ENCODE results near the gene C10orf62. TPM values are rescaled to one million over a fixed set of nuclear protein-coding genes. Genes with fewer than 3 reads are reported as not detected.
"Not testable (repeated sequence)": the region's sequence is repeated elsewhere in the genome, so short reads cannot be mapped to it uniquely, and the experiment has no call there.

C10orf62 gene
- total RNA-seq, 1 donor, result not detected

DNA sequence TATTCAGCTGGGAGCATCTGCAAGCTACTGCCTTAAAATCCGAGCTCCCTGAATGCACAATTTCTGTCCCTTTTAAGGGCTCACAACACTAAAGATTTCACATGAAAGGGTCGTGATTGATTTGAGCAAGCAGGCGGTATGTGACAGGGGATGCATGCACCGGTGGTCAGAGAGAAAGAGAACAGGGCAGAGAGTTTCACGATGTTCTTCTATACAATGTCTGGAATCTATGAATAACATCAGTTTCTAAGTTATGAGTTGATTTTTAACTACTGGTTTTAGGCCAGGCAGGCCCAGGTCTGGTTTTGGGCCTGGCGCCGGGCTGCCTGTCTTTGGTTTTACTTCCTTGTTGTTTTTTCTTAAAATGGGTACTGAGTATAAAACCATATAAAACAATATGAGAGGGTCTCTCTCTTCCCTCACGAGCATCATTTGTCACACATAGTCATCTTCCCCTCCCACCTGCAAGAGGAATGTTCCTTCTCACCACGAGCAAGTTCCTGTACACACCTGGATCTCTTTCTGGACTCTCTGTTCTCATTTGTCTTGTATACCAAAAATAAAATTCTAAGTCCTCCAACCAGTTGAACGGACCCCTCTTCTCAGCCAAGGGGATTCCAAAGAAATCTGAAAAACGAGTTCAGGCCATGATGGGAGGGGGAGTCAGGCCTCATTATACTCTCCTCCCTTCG lies 28.0 kb upstream of the C10orf62 start:
- not testable (repeated sequence) for DNase-seq (ENCODE audit: low read depth); H3K4me3 ChIP-seq (ENCODE audit: low read depth, low read length)

DNA sequence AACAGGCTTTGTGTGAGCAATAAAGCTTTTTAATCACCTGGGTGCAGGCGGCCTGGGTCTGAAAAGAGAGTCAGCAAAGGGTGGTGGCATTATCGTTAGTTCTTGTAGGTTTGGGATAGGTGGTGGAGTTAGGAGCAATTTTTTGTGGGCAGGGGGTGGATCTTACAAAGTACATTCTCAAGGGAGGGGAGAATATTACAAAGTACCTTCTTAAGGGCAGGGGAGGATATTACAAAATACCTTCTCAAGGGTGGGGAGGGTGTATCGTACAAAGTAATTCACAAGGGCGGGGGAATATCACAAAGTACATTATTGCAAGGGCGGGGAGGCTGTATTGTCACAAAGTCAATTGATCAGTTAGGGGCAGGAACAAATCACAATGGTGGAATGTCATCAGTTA lies 27.2 kb upstream of the C10orf62 start:
- not testable (repeated sequence) for H3K4me3 ChIP-seq (ENCODE audit: low read depth, low read length); DNase-seq (ENCODE audit: low read depth)

DNA sequence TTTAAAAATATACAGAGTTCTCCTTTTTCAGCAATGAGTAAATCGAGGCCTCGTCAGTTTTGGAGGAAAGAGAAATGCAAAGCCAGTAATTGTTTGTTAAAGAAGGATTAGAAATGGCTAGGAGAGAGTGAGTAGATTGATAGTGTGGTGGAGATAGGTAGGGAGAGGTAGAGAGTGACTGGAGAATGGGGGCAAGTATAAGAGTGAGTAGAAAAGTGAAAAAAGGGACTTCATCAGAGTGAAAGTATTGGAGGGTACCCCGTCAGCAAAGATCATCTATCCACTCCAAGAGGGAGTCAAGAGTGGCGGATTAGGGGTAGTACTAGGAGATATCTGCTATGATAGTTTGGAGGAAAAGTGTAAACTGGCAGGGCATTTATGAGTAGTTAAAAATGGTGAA lies 26.2 kb upstream of the C10orf62 start:
- TF ChIP-seq, protein P1, sequence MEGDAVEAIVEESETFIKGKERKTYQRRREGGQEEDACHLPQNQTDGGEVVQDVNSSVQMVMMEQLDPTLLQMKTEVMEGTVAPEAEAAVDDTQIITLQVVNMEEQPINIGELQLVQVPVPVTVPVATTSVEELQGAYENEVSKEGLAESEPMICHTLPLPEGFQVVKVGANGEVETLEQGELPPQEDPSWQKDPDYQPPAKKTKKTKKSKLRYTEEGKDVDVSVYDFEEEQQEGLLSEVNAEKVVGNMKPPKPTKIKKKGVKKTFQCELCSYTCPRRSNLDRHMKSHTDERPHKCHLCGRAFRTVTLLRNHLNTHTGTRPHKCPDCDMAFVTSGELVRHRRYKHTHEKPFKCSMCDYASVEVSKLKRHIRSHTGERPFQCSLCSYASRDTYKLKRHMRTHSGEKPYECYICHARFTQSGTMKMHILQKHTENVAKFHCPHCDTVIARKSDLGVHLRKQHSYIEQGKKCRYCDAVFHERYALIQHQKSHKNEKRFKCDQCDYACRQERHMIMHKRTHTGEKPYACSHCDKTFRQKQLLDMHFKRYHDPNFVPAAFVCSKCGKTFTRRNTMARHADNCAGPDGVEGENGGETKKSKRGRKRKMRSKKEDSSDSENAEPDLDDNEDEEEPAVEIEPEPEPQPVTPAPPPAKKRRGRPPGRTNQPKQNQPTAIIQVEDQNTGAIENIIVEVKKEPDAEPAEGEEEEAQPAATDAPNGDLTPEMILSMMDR (IDR thresholded peaks at IDR 0.05; ENCODE audit: insufficient read depth, low read length), result no peak
- no peak overlapping the region for H3K4me3 ChIP-seq (ENCODE audit: low read depth, low read length)
- no peak for DNase-seq (ENCODE audit: low read depth)

DNA sequence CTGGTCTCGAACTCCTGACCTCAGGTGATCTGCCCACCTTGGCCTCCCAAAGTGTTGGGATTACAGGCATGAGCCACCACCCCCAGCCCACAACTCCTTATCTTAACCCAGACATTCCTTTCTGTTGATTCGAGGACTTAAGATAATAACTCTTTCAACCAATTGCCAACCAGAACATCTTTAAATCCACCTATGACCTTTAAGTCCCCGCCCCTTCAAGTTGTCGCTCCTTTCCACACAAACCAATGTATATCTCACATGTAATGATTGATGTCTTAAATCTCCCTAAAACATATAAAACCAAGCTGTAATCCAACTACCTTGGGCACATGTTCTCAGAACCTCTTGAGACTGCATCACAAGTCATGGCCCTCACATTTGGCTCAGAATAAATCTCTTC lies 24.7 kb upstream of the C10orf62 start:
- DNase-seq (ENCODE audit: low read depth), result no peak
- TF ChIP-seq, protein P1 (IDR thresholded peaks at IDR 0.05; ENCODE audit: insufficient read depth, low read length), result no peak
- no peak overlapping the region for H3K4me3 ChIP-seq (ENCODE audit: low read depth, low read length)

DNA sequence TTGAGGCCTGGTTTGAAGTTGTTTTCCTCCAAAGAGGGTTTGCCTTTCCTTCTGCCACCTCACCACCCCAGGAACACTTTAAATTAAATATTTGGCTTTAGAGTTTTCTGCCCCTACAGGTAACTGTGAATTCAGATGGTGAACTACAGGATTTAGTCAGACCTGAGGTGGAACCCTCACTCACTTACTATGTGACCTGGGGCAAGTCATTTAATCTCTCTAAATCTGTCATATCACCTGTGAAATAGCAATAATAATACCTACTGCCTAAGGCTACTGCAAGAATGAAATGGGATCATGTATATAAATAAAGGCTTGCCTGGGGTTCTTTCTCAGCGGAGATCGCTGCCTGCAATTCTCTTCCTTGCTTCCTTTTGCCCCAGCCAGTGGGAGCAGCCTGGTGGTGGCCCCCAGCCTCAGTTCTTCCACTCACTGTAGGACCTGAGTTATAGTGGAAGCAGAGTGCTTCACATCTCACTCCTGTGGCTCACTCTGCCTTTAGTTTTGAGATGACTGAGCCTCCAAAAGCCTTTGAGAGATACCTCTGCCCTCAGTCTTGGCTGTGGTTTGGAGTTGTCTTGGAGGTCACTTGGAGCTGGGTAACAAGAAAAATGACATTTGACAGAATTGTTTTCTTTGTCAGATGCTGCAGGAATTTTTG lies 23.1 kb upstream of the C10orf62 start:
- TF ChIP-seq, protein P1 (IDR thresholded peaks at IDR 0.05; ENCODE audit: insufficient read depth, low read length), result no peak
- H3K4me3 ChIP-seq (ENCODE audit: low read depth, low read length), result no peak overlapping the region
- no peak for DNase-seq (ENCODE audit: low read depth)

DNA sequence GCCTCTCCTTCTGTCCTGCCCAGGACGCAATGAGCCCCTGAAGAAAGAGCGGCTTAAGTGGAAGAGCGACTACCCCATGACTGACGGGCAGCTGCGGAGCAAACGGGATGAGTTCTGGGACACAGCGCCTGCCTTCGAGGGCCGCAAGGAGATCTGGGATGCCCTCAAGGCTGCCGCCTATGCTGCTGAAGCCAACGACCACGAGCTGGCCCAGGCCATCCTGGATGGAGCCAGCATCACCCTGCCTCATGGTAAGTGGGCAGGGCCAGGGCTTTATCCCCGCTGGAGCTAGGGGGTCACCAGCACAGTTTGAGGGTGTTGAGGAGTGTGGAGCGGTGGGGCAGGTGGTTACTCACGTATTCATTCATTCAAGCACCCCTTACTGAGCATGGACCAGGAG lies 21.6 kb upstream of the C10orf62 start:
- no peak overlapping the region for H3K4me3 ChIP-seq (ENCODE audit: low read depth, low read length)
- TF ChIP-seq, protein P1 (IDR thresholded peaks at IDR 0.05; ENCODE audit: insufficient read depth, low read length), result no peak
- DNase-seq (ENCODE audit: low read depth), result no peak

DNA sequence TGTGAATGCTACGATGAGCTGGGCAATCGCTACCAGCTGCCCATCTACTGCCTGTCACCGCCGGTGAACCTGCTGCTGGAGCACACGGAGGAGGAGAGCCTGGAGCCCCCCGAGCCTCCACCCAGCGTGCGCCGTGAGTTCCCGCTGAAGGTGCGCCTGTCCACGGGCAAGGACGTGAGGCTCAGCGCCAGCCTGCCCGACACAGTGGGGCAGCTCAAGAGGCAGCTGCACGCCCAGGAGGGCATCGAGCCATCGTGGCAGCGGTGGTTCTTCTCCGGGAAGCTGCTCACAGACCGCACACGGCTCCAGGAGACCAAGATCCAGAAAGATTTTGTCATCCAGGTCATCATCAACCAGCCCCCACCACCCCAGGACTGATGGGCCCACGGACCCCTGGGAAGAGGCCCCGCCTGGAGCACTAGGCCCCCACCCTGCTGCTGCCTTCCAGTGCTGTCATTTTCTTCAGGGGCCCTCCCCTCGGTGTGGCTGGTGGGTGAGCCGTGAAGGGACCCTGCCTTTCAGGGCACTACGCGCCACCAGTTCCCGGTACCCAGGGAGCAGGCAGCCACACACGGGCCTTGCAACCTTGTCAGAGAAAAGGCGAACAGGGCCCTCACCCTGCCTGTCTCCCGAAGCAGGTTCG lies 19.3 kb upstream of the C10orf62 start:
- no peak for DNase-seq (ENCODE audit: low read depth)
- H3K4me3 ChIP-seq (ENCODE audit: low read depth, low read length), result no peak overlapping the region
- TF ChIP-seq, protein P1 (IDR thresholded peaks at IDR 0.05; ENCODE audit: insufficient read depth, low read length), result no peak

Data from fibroblast of the aortic adventitia (primary cell).